NCI-H2227 (cell line): ENCODE measurements around the gene CPT1B.
"Not testable (repeated sequence)": the region's sequence is repeated elsewhere in the genome, so short reads cannot be mapped to it uniquely, and the experiment has no call there.

Source experiments
- DNase-seq: peaks from one replicate; lab custom pipeline; 2025; ENCODE audit not compliant: unreplicated experiment; lab: John Stamatoyannopoulos, UW

Gene CPT1B

DNA sequence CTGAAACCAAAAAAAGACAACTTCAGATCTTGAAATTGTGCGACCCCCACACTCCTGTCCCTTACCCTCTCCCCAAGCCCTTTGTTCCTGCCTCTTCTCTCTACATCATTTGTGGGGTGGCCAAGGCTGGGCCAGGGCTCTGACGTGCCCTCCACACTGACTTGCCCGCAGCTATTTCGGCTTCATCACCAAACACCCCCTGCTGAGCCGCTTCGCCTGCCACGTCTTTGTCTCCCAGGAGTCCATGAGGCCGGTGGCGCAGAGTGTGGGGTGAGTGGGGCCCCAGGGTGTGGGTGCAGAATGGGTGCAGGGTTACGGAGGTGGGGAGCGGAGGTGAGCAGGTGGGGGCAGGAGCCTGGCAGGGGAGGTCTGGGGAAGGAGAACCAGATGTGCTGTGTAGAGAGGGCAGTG lies 31.8 kb upstream of the CPT1B start:
- DNase-seq = no peak

DNA sequence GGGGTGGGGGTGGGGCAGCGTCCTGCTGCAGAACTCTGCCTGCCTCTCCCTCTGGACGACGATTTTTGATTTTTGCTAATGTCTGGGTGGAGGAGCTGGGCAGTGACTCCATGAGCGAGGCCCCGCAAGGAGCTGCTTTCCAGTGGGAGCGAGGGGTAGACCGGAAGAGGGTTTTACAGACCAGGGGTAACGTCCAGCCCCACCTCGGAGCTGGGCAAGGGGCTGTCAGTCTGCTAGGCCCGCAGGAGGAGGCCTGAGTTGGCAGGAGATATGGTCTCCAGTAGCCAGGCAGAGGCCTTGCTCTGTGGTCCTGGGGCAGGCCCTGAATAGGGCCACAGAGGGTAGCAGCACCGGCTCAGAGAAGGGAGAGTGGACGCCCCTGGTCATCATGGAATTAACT lies 31.4 kb upstream of the CPT1B start:
- DNase-seq = no peak

DNA sequence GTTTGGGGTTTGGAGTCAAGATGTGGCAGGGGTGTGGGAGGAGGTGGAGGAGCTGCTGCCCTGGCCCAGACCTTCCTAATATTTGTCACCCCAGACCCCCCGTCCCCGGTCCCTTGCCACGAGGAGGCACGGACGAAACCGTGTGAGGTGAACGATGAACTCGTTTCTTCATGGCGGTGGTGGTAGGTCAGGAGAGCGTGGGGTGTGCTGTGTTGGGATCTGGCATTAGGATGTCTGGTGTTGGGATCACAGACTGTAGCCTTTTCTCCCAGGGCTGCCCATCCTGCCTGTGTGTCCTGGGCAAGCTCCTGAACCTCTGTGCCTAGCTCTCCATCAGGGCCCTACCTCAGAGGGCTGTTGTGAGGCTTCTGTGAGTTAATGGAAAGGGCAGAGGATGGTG lies 30.8 kb upstream of the CPT1B start:
- no peak for DNase-seq

DNA sequence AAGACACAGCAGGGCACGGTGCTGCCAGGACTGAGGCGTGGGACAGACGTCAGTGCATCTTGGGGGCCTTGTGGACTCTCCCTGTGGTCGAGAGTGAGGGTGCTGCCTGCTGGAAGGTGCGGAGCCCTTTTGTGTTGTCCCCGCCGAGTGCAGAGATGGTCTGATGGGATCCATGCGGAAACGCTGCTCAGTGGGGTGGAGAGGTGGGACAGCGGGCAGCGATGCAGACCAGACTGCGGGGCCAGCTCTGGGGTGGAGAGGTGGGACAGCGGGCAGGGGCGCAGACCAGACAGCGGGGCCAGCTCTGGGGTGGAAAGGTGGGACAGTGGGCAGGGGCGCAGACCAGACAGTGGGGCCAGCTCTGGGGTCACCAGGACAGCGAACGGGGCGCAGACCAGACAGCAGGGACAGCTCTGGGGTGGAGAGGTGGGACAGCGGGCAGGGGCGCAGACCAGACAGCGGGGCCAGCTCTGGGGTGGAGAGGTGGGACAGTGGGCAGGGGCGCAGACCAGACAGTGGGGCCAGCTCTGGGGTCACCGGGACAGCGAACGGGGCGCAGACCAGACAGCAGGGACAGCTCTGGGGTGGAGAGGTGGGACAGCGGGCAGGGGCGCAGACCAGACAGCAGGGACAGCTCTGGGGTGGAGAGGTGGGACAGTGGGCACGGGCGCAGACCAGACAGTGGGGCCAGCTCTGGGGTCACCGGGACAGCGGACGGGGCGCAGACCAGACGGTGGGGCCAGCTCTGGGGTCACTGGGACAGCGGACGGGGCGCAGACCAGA lies 30.0 kb upstream of the CPT1B start:
- not testable (repeated sequence) for DNase-seq

DNA sequence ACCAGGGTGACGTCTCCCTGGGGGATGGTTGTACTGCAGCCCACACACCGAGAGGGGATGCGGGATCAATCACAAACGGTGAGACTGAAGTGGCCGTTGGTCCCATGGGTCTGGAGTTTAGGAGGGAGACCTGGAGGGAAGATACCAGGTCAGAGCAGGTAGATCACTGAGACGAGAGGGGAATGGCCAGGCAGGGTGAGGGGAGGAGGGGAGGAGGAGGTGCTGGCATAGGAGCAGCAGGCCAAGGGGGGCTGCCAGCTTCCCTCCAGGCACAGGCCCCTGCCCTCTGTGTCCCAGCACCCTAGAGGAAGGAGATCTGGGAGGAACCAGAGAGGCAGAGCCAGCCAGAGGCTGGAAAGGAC lies 29.4 kb upstream of the CPT1B start:
- no peak for DNase-seq

DNA sequence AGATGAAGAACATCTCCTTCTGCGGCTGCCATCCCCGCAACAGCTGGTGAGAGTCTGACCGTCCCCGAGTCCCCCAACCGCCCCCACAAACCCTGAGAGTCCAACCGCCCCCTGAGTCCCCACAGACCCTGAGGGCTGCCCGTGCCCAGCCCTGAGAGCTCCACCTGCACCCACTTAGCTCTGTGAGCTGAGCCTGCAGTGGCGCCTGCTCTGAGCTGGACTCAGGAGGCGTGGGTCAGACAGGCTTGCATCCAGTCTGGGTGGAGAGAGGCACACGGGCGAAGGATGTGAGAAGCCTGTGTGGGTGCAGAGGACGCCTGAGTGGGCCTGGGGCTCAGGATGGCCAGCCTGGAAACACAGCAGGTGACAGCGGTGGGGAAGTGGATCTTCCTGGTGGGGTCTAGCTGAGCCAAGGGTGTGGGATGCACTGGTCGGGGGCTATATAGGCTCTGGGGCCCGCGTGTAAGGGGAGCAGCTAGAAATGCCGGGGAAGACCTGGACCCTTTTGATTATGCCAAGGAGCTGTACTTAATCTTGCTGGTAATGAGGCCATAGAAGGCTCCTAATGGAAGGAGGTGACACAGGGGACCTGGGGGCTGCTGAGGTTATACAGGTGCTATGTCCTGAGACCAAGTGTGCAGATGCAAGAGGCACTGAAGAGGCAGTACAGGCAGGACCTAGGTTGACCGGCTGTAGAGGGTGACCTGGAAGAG lies 28.9 kb upstream of the CPT1B start:
- no peak for DNase-seq

DNA sequence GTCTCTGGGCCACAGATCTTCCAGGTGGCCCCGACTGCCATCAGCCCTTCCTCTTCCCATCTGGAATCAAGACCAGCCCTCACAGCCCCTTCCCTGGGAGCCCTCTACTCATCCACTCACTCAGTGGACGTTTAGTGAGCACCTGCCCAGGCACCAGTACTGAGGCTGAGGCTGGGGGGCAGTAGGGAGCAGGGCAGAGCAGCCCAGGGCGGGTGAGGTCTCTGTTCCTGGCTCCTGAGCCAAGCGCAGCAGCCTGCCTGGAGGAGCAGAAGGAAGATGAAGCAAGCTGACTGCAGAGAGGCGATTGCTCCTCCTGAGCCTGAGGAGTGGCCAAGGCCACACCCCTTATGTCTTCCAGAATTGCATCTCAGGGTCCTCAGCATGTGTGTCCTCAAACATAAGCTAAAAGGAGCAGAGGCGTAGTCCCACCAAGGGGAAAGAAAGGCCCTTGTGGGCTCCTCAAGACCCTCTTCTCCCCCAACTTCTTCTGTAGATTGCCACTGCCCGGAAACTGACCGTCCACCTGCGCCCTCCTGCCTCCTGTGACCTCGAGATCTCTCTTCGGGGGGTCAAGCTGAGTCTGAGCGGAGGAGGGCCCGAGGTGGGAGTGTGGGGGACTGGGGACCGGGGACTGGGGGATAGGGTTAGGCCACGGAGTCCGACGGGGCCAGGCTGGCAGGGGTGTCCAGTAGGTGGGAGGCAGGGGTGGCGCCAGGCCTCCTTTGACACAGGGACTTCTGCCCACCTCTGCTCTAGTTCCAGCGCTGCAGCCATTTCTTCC lies 28.1 kb upstream of the CPT1B start:
- DNase-seq = no peak

DNA sequence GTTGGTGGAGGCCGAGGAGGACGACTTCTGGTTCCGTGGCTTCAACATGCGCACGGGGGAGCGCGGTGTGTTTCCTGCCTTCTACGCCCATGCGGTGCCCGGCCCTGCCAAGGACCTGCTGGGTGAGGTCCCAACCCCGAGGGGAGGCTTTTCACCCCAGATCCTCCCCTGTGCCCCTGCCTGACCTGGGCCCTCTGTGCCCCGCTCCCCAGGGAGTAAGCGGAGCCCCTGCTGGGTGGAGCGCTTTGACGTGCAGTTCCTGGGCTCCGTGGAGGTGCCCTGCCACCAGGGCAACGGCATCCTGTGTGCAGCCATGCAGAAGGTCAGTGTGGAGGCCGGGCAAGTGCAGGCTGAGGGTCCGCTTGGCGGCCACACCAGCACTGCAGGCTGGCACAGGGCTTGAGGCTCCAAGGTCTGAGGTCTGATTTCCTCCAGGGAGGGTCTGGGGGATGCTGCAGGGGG lies 27.4 kb upstream of the CPT1B start:
- no peak for DNase-seq

DNA sequence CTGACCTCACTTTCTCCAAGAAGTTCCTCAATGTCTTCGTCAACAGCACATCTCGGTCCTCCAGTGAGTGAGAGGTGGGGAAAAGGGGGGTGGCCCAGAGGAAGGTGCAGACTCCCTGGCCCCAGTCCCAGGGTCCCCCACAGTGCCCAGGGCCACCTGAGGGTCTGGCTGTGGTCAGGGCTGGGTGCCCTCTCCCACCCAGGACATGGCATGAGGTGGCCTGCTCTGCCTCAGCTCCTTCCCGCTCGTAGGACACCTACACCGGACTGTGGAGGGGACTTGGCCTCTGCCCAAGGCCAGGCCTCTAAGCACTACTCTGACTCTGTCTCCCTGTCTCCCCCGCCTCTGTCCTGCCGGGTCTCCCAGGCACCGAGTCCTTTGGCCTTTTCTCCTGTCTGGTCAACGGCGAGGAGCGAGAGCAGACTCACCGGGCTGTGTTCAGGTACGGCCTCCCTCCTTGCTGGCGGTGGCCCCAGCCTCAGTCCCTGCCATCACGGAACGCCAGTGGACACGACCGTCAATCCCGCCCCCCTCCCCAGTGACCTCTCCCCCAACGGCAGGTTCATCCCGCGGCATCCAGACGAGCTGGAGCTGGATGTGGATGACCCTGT lies 26.9 kb upstream of the CPT1B start:
- no peak for DNase-seq

DNA sequence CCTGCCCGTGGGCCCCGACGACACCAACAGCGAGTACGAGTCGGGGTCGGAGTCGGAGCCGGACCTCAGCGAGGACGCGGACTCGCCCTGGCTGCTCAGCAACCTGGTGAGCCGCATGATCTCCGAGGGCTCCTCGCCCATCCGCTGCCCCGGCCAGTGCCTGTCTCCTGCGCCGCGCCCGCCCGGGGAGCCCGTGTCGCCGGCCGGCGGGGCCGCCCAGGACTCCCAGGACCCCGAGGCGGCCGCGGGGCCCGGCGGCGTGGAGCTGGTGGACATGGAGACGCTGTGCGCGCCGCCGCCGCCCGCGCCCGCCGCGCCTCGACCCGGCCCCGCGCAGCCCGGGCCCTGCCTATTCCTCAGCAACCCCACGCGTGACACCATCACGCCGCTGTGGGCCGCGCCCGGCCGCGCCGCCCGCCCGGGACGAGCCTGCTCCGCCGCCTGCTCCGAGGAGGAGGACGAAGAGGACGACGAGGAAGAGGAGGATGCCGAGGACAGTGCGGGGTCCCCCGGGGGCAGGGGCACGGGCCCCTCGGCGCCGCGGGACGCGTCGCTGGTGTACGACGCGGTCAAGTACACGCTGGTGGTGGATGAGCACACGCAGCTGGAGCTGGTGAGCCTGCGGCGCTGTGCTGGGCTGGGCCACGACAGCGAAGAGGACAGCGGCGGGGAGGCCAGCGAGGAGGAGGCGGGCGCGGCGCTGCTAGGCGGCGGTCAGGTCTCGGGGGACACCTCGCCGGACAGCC lies 26.2 kb upstream of the CPT1B start:
- DNase-seq = no peak

DNA sequence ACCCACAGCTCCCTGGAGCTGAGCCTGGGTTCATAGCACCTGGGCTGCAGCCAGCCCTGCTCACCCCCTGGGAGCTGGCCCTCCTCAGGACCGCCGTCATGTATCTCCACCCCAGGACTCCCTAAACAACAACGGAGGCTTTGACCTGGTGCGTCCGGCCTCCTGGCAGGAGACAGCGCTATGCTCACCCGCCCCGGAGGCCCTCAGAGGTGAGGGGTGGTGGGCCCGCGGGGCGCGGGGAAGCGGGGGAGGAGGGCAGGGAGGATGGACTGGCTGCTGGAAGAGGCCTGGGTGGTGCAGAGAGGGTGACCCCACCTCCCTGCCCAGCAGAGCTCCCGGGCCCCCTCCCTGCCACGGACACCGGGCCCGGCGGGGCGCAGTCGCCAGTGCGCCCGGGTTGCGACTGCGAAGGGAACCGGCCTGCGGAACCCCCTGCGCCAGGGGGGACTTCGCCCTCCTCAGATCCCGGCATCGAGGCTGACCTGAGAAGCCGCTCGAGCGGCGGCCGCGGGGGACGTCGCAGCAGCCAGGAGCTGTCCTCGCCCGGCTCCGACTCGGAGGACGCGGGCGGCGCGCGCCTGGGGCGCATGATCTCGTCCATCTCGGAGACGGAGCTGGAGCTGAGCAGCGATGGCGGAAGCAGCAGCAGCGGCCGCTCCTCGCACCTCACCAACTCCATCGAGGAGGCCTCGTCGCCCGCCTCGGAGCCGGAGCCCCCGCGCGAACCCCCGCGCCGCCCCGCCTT lies 25.5 kb upstream of the CPT1B start:
- no peak for DNase-seq

DNA sequence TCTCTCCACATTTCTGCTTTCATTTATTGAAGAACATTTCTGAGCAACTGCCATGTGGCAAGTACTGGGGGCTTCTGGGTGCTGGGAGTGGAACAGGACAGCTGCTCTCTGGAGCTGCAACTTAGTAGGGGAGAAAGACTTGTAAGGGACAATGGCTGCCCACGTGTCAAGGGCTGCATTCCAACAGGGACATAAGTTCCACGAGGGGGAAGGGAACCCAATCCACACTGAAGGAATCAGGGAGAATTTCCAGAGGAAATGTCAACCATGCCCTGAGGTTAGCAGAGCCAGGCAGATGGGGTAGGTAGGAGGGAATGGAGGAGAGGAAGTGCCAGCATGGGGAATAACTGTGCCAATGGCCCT lies 24.1 kb upstream of the CPT1B start:
- DNase-seq = no peak

DNA sequence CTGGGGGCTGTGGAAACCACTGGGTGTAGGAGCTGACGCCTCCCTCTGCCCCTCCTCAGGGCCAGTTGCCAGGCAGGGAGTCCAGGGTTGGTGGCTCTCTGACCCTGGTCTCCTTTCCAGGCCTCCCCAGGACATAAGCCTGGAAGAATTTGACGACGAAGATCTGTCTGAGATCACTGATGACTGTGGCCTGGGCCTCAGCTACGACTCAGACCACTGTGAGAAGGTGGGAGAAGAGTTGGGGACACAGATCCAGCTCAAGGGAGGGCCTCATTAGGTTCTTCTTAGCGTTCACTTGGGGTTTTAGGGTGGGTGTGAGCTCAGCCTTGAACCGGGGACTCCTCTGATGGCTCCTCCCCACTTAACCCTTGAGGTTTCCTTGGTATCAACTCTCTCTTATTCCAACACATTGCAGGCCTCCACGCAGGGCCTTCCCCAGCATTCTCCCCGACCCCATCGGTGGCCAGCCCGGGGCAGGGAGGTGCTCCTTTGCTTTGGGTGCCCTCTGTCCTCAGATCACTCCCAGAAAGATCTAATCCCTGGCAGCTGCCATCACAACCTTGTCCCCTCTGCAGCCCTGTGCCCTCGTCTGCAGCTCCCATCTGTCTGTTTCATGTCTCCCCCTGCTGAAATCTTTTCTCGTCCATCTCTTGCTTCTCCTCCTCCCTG lies 23.6 kb upstream of the CPT1B start:
- DNase-seq = no peak

DNA sequence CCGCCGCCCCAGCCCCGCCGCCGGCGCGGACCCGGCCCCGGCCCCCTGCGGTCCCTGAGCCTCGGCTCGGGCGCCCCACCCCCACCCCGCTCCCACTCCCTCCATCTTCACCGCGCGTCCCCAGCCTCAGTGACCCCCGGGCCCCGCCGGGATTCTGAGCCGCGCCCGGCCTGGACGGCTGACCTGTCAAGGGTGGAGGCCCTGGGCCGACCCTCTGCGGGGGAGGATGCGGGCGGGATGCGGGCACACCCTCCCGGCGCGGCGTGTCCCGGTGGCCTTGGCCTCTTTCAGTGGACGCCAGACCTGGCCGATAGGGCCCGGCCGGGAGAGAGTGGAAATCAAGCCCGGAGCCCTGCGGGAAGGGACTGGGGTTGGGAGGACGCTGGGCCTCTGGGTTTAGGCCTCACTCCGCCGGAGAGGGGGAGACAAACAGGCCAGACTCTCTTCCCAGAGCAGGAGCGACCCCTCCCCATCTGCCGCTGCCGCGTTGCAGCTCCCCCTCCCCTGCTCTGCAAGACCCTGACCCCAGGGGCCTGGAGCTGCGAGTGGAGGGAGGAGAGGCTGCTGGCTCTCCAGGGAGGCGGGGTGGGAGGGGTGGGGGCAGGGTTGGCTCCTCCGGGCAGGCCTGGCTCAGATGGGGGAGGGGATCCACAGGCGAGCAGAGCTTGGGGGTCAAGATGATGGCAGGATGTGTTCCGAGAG lies 22.9 kb upstream of the CPT1B start:
- DNase-seq = peak; percentile 38

DNA sequence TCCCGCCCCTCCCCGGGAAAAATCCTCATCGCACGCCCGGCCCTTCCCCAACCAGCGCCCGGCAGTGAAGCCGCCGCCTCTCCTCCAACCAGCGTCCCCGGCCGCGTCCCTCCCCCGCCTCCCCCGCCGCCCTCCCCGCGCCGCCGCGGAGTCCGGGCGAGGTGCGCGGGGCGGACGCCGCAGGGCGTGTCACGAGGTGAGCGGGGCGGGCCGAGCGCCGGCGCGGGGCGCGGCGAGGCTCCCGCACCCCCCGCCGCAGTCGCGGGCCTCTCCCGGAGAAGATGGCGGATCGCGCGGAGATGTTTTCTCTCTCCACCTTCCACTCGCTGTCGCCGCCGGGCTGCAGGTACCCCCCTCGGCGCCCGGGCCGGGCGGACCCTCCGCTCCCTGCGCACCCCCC lies 22.3 kb upstream of the CPT1B start, which contains the start of gene MAPK8IP2:
MAPK8IP2 (plus strand) TSS at position 256 of the 400 bp plus-strand sequence; CDS start at position 282, 26 bp downstream.
- DNase-seq = peak; percentile 78

DNA sequence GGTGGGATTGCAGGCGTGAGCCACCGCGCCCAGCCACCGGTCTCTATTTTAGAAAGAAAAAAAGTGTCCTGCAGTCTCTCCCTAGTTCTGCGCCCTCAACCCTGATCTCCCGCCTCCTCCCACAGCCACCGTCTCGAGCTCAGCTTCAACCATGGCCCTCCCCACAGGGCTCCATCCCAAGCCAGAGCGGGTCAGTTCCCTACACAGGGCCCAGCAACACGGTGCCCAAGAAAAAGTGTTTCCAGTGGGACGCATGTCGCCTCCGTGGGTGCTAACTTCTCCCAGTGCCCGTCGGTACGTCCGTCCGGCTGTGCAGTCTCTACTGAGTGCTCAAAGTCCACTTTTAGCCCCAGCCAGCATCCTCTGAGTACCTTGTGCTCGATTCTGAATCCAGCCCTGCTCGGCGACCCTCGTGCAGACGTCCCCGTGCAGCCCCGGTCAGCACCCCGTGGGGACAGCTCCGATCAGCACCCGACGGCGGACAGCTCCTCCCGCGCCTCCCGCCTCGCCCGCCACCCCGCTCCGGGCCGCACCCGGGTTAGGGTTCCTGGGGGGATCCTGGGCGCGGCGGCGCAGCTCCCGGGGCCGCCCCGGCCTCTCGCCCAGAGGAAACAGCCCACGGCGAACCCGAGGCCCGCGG lies 21.7 kb upstream of the CPT1B start:
- DNase-seq = peak; percentile 41

DNA sequence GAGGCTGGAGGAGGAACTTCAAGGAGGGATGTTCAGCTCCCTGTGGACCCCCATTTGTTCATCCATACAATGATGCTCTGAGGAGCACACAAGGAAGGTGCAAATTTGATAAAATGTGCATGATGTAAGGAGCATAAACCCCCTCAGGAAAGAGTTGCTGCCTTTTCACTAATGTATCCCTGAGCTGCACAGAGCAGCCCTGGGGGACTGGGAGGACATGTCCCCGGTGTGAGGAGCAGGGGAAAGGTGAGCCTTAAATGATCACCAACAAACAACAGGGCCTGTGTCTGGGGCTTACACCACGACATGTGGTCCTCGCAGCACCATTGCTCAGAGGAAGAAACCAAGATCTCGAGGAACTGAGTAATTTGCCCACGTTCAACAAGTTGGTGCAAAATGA lies 18.9 kb upstream of the CPT1B start:
- no peak for DNase-seq

DNA sequence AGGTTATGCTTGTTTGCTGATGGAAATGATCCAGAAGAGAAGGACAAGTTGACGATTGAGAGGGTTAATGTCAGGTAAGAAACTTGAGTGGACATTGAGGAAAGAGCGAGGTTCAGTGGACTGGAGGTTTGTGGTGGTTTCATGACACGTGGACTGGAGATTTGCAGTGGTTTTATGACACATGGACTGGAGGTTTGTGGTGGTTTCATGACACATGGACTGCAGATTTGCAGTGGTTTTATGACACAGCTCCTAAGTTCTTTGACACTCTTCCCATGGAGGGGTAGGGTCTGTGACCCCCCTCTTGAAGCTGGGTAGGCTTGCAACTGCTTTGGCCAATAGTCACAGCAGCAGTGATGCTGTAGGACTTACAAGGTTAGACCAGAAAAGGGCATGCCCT lies 17.0 kb upstream of the CPT1B start:
- DNase-seq = no peak
